ENCODE data around the gene PTPRA. TPM values are rescaled to one million over a fixed set of nuclear protein-coding genes. Genes with fewer than 3 reads are reported as not detected.

The PTPRA gene
- total RNA-seq, 1 donor, result 44.2 TPM

DNA sequence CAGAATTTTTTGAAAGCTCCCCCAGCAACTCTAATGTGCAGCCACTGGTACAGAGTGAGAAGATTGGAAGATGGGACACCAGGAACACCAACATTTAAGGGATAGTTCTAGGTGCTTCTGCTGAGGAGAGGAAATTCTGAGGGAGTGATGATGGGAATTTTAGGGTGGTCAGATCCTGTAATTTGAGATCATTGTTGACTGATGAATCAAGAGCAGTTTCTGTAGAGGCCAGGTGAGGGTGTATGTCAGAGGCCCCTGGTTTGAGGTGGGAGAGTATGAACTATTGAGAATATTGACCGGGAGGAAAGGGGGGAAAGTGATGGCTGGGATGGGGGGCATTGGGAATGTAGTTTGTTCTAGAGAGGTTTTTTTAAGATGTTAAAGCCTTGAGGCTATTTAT lies 47.2 kb downstream of the PTPRA start:
- Histone ChIP-seq H3K27me3 (ENCODE audit: insufficient read depth, low read length) (no peaks in the 10 kb centered on the region), H3K79me2 (ENCODE audit: insufficient read depth, low read length) (peaks cover 26% of the 10 kb centered on the region), H2AFZ (ENCODE audit: low read length) (no peak overlapping the region), H3K9me3 (ENCODE audit: low read depth, low read length) (no peaks in the 10 kb centered on the region), H3K27ac (ENCODE audit: low read depth, low read length) (no peak overlapping the region), H3K4me1 (ENCODE audit: insufficient read depth, low read length) (peaks cover 4% of the 10 kb centered on the region), H4K20me1 (ENCODE audit: insufficient read depth, low read length) (no peaks in the 10 kb centered on the region), H3K4me3 (ENCODE audit: insufficient read depth, low read length) (no peak overlapping the region), H3K36me3 (ENCODE audit: insufficient read depth, low read length) (peaks cover 14% of the 10 kb centered on the region), H3K4me2 (ENCODE audit: insufficient read depth, low read length) (no peak overlapping the region)
- TF ChIP-seq CTCF (IDR thresholded peaks at IDR 0.05; ENCODE audit: extremely low read depth, low read depth, low read length), result no peak
- DNase-seq (ENCODE audit: insufficient read length, low spot score, missing footprints), result no peak

DNA sequence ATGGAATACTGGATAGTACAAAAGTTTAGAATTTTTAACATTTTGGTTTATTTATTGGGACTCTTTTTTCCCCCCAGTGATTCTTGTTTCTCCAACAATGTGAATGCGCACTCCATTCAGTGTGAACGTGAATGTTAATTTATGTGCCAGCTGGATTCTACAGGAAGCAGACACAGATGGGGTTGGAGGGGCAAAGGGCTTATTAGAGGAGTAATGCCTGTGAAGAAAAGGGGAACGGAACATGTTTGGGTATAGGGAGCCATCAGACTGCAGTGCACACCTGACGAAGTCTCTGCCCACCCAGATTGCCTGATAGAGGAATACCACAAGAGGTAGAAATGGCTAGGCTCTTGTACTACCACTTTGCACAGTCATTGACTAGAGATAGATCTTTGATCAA lies 48.2 kb downstream of the PTPRA start:
- H3K4me1 ChIP-seq (ENCODE audit: insufficient read depth, low read length), result peaks cover 4% of the 10 kb centered on the region
- no peak for TF ChIP-seq CTCF (IDR thresholded peaks at IDR 0.05; ENCODE audit: extremely low read depth, low read depth, low read length)

GRCh38 chr20:2922957-2923356 lies 49.7 kb downstream of the PTPRA start:
- no peak overlapping the region for H3K27ac ChIP-seq (ENCODE audit: low read depth, low read length)
- H3K79me2 ChIP-seq (ENCODE audit: insufficient read depth, low read length), result peaks cover 22% of the 10 kb centered on the region
- no peak overlapping the region for H3K4me3 ChIP-seq (ENCODE audit: insufficient read depth, low read length)
- no peaks in the 10 kb centered on the region for H3K27me3 ChIP-seq (ENCODE audit: insufficient read depth, low read length)
- no peak for TF ChIP-seq CTCF (IDR thresholded peaks at IDR 0.05; ENCODE audit: extremely low read depth, low read depth, low read length)
- no peaks in the 10 kb centered on the region for H4K20me1 ChIP-seq (ENCODE audit: insufficient read depth, low read length)
- H3K4me1 ChIP-seq (ENCODE audit: insufficient read depth, low read length), result peaks cover 4% of the 10 kb centered on the region
- DNase-seq (ENCODE audit: insufficient read length, low spot score, missing footprints), result no peak
- no peaks in the 10 kb centered on the region for H3K9me3 ChIP-seq (ENCODE audit: low read depth, low read length)
- peaks cover 17% of the 10 kb centered on the region for H3K36me3 ChIP-seq (ENCODE audit: insufficient read depth, low read length)
- no peak overlapping the region for H3K4me2 ChIP-seq (ENCODE audit: insufficient read depth, low read length)
- no peak overlapping the region for H2AFZ ChIP-seq (ENCODE audit: low read length)

More for the DNA sequence above, 48.2 kb downstream of the PTPRA start:
- no peak overlapping the region for H3K4me2 ChIP-seq (ENCODE audit: insufficient read depth, low read length)
- DNase-seq (ENCODE audit: insufficient read length, low spot score, missing footprints), result no peak
- H3K4me3 ChIP-seq (ENCODE audit: insufficient read depth, low read length), result no peak overlapping the region
- H4K20me1 ChIP-seq (ENCODE audit: insufficient read depth, low read length), result no peaks in the 10 kb centered on the region
- peaks cover 22% of the 10 kb centered on the region for H3K79me2 ChIP-seq (ENCODE audit: insufficient read depth, low read length)
- no peak overlapping the region for H2AFZ ChIP-seq (ENCODE audit: low read length)
- H3K36me3 ChIP-seq (ENCODE audit: insufficient read depth, low read length), result peaks cover 17% of the 10 kb centered on the region
- no peak overlapping the region for H3K27ac ChIP-seq (ENCODE audit: low read depth, low read length)
- H3K9me3 ChIP-seq (ENCODE audit: low read depth, low read length), result no peaks in the 10 kb centered on the region
- H3K27me3 ChIP-seq (ENCODE audit: insufficient read depth, low read length), result no peaks in the 10 kb centered on the region

DNA sequence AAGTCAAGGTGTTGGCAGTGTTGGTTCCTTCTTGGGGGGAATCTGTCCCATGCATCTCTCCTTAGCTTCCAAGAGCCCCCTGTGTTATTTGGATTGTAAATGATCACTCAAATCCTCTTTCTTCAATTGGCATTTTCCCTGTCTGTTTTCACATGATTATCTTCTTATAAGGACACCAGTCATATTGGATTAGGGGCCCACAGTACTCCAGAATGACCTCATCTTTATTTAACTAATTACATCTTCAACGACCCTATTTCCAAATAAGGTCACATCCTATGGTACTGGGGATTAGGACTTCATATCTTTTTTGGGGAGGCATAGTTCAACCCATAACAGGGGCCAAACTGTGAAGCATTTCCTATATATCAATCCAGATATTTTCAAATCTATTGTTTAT lies 57.3 kb downstream of the PTPRA start:
- Histone ChIP-seq H3K27me3 (ENCODE audit: insufficient read depth, low read length) (no peaks in the 10 kb centered on the region), H3K4me3 (ENCODE audit: insufficient read depth, low read length) (no peak overlapping the region), H3K9me3 (ENCODE audit: low read depth, low read length) (no peaks in the 10 kb centered on the region), H3K79me2 (ENCODE audit: insufficient read depth, low read length) (peaks cover 2% of the 10 kb centered on the region), H3K4me2 (ENCODE audit: insufficient read depth, low read length) (no peak overlapping the region), H4K20me1 (ENCODE audit: insufficient read depth, low read length) (peaks cover 3% of the 10 kb centered on the region), H3K27ac (ENCODE audit: low read depth, low read length) (no peak overlapping the region), H3K36me3 (ENCODE audit: insufficient read depth, low read length) (peaks cover 3% of the 10 kb centered on the region), H2AFZ (ENCODE audit: low read length) (no peak overlapping the region), H3K4me1 (ENCODE audit: insufficient read depth, low read length) (no peaks in the 10 kb centered on the region)
- DNase-seq (ENCODE audit: insufficient read length, low spot score, missing footprints), result no peak
- no peak for TF ChIP-seq CTCF (IDR thresholded peaks at IDR 0.05; ENCODE audit: extremely low read depth, low read depth, low read length)
